ENCODE measurements around the gene SSTR4. TPM values are rescaled to one million over a fixed set of nuclear protein-coding genes. Genes with fewer than 3 reads are reported as not detected.

The SSTR4 gene
- total and polyA plus RNA-seq, 4 donors = 0.06 TPM; not detected in 3

DNA sequence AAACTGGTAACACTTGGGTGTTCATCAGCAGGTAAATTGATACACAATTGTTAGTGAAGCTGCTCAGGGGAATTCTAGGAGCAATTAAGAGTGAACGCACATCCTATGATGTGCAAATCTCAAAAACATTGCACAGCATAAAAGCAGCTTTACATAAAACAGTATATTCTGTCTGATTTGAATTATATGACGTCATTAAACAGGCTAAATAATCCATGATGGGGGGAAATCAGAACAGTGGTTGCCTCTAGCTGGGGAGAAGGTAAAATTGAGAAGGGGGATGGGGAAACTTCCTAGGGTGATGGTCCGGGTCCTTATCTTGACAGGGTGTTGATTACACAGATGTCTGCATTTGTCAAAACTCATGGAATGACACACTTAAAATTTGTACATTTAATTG is 31.7 kb downstream of the SSTR4 start:
- Histone ChIP-seq H3K27me3 (ENCODE audit: control insufficient read depth in 3 of 3, insufficient read depth in 3 of 3, low read length in 2 of 3) (no peaks in the 10 kb centered on the region), H3K9ac (ENCODE audit: insufficient read depth in 1 of 2, low read length in 2 of 2) (no peak overlapping the region), H3K9me3 (ENCODE audit: control insufficient read depth in 4 of 4, insufficient read depth in 3 of 4, low read length in 3 of 4) (no peaks in the 10 kb centered on the region), H3K4me1 (ENCODE audit: control insufficient read depth in 5 of 5, insufficient read depth in 5 of 5, low read length in 5 of 5) (peaks cover 2 to 45% (median 15%) of the 10 kb centered on the region in 5 donors), H3K36me3 (ENCODE audit: control insufficient read depth in 4 of 4, insufficient read depth in 4 of 4, low read length in 4 of 4) (peaks cover 0 to 2% (median 0%) of the 10 kb centered on the region in 4 donors), H3K27ac (ENCODE audit: low read depth in 1 of 2, low read length in 1 of 2) (no peak overlapping the region), H3K4me3 (no peak overlapping the region)
- TF ChIP-seq, protein P1, sequence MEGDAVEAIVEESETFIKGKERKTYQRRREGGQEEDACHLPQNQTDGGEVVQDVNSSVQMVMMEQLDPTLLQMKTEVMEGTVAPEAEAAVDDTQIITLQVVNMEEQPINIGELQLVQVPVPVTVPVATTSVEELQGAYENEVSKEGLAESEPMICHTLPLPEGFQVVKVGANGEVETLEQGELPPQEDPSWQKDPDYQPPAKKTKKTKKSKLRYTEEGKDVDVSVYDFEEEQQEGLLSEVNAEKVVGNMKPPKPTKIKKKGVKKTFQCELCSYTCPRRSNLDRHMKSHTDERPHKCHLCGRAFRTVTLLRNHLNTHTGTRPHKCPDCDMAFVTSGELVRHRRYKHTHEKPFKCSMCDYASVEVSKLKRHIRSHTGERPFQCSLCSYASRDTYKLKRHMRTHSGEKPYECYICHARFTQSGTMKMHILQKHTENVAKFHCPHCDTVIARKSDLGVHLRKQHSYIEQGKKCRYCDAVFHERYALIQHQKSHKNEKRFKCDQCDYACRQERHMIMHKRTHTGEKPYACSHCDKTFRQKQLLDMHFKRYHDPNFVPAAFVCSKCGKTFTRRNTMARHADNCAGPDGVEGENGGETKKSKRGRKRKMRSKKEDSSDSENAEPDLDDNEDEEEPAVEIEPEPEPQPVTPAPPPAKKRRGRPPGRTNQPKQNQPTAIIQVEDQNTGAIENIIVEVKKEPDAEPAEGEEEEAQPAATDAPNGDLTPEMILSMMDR (IDR thresholded peaks at IDR 0.05; ENCODE audit: control extremely low read depth, extremely low read depth) = no peak
- 92 to 93% methylated on average over 3 of the region's 3 CpGs for WGBS, 2 donors
- ATAC-seq (ENCODE audit: insufficient read depth, low FRiP score) (no peak), DNase-seq (no peak)

DNA sequence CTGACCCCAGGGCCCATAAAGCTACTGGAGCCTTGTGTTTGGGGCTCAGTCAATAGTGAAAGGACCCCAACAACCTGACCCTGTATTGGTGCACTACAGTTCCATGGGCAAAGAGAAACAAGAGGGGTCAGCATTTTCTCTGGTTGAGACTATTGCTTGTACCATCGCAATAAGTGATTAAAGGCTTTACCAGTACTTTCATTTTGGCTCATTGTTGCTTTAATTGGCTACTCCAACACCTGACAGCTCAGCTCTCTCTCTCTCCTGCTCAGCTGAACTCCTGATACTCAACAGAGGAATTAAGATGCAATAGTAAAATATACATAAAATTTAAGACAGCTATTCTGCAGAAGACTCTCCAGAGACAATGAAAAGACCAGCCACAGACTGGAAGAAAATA is 33.2 kb downstream of the SSTR4 start:
- Histone ChIP-seq H3K9me3 (ENCODE audit: control insufficient read depth in 4 of 4, insufficient read depth in 3 of 4, low read length in 3 of 4) (no peaks in the 10 kb centered on the region), H3K9ac (ENCODE audit: insufficient read depth in 1 of 2, low read length in 2 of 2) (no peak overlapping the region), H3K27ac (ENCODE audit: low read depth in 1 of 2, low read length in 1 of 2) (no peak overlapping the region), H3K36me3 (ENCODE audit: control insufficient read depth in 4 of 4, insufficient read depth in 4 of 4, low read length in 4 of 4) (peaks cover 0 to 2% (median 0%) of the 10 kb centered on the region in 4 donors), H3K4me1 (ENCODE audit: control insufficient read depth in 5 of 5, insufficient read depth in 5 of 5, low read length in 5 of 5) (peaks cover under 1 to 31% (median 4%) of the 10 kb centered on the region in 5 donors), H3K27me3 (ENCODE audit: control insufficient read depth in 3 of 3, insufficient read depth in 3 of 3, low read length in 2 of 3) (no peaks in the 10 kb centered on the region), H3K4me3 (no peak overlapping the region)
- ATAC-seq (ENCODE audit: insufficient read depth, low FRiP score) = no peak
- TF ChIP-seq, protein P1 (IDR thresholded peaks at IDR 0.05; ENCODE audit: control extremely low read depth, extremely low read depth) = no peak
- DNase-seq = no peak
- 96 to 100% methylated on average over 1 of the region's 1 CpG for WGBS, 2 donors

DNA sequence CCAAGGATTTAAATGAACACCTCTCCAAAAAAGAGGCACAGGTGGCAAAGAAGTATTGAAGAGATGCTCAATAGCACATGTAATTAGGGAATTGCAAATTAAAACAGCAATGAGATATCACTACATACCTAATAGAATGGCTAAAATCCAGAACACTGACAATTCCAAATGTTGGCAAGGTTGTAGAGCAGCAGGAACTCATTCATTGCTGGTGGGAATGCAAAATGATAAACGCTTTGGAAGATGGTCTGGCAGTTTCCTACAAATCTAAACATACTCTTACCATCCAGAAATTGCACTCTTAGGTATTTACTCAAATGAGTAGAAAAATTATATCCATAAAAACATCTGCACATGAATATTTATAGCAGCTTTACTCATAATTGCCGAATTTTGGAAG is 34.0 kb downstream of the SSTR4 start:
- Histone ChIP-seq H3K4me3 (no peak overlapping the region), H3K27me3 (ENCODE audit: control insufficient read depth in 3 of 3, insufficient read depth in 3 of 3, low read length in 2 of 3) (no peaks in the 10 kb centered on the region), H3K27ac (ENCODE audit: low read depth in 1 of 2, low read length in 1 of 2) (no peak overlapping the region), H3K4me1 (ENCODE audit: control insufficient read depth in 5 of 5, insufficient read depth in 5 of 5, low read length in 5 of 5) (peaks cover 0 to 23% (median 4%) of the 10 kb centered on the region in 5 donors), H3K9ac (ENCODE audit: insufficient read depth in 1 of 2, low read length in 2 of 2) (no peak overlapping the region), H3K36me3 (ENCODE audit: control insufficient read depth in 4 of 4, insufficient read depth in 4 of 4, low read length in 4 of 4) (peaks cover 0 to 2% (median 0%) of the 10 kb centered on the region in 4 donors), H3K9me3 (ENCODE audit: control insufficient read depth in 4 of 4, insufficient read depth in 3 of 4, low read length in 3 of 4) (no peaks in the 10 kb centered on the region)
- 83 to 86% methylated on average over 2 of the region's 2 CpGs for WGBS, 2 donors
- DNase-seq (no peak), ATAC-seq (ENCODE audit: insufficient read depth, low FRiP score) (no peak)
- TF ChIP-seq, protein P1 (IDR thresholded peaks at IDR 0.05; ENCODE audit: control extremely low read depth, extremely low read depth) = no peak

DNA sequence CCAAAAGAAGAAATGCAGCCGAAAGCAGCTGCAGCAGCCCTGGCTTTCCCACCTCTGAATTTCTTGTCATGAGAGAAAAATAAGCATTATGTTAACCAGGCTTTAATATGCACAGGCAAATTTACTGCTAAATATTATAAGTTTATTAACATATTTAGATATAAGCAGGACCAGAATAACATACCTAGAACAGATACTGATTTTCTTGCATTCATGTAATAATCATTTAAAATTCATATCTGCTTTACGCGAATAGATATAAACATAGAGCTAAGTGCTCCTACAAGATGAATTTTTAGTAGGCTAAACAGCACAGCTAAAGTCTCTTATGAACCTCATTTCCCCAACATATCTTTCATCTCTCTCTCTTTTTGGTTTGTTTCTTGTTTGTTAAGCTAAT is 36.3 kb downstream of the SSTR4 start:
- WGBS, 2 donors = 64 to 88% methylated on average over 3 of the region's 3 CpGs
- H3K9ac ChIP-seq (ENCODE audit: insufficient read depth in 1 of 2, low read length in 2 of 2) = no peak overlapping the region
- peaks cover 0 to 3% (median 0%) of the 10 kb centered on the region in 4 donors for H3K9me3 ChIP-seq (ENCODE audit: control insufficient read depth in 4 of 4, insufficient read depth in 3 of 4, low read length in 3 of 4)
- ATAC-seq (ENCODE audit: insufficient read depth, low FRiP score) = no peak
- TF ChIP-seq, protein P1 (IDR thresholded peaks at IDR 0.05; ENCODE audit: control extremely low read depth, extremely low read depth) = no peak
- no peaks in the 10 kb centered on the region for H3K27me3 ChIP-seq (ENCODE audit: control insufficient read depth in 3 of 3, insufficient read depth in 3 of 3, low read length in 2 of 3)
- H3K27ac ChIP-seq (ENCODE audit: low read depth in 1 of 2, low read length in 1 of 2) = no peak overlapping the region
- H3K4me3 ChIP-seq = no peak overlapping the region
- H3K36me3 ChIP-seq (ENCODE audit: control insufficient read depth in 4 of 4, insufficient read depth in 4 of 4, low read length in 4 of 4) = peaks cover 0 to 2% (median 0%) of the 10 kb centered on the region in 4 donors
- H3K4me1 ChIP-seq (ENCODE audit: control insufficient read depth in 5 of 5, insufficient read depth in 5 of 5, low read length in 5 of 5) = peaks cover 0 to 9% (median 0%) of the 10 kb centered on the region in 5 donors
- no peak for DNase-seq

All from lung (tissue), 12 donors.